ENCODE results near the gene KANSL3.
A peak's percentile ranks its signal among the peaks of the same experiment; 100 is the strongest.
"Not testable (repeated sequence)": the region's sequence is repeated elsewhere in the genome, so short reads cannot be mapped to it uniquely, and the experiment has no call there.

The KANSL3 gene

DNA sequence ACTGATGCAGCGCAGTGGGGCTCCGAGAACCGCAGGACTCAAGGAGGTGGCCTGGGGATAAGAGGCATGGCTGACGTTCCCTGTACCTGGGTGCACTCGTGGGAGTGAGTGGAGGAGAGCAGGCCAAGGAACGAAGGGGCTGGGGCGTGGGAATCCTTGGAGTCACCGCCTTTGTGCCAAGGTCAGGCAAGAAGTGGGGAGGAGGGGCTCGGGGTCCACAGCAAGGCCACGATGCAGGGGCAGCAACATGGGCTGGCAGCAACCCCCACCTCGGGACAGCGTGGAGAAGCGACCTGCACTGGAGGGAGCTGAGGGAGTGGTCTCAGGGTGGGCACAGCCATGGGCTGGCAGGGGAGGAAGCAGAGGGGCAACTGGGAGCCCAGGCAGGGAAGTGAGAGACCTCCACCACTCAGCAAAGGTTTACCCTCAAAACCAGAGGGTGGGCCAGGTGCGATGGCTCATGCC lies 82.9 kb downstream of the KANSL3 start:
- no peak for DNase-seq

DNA sequence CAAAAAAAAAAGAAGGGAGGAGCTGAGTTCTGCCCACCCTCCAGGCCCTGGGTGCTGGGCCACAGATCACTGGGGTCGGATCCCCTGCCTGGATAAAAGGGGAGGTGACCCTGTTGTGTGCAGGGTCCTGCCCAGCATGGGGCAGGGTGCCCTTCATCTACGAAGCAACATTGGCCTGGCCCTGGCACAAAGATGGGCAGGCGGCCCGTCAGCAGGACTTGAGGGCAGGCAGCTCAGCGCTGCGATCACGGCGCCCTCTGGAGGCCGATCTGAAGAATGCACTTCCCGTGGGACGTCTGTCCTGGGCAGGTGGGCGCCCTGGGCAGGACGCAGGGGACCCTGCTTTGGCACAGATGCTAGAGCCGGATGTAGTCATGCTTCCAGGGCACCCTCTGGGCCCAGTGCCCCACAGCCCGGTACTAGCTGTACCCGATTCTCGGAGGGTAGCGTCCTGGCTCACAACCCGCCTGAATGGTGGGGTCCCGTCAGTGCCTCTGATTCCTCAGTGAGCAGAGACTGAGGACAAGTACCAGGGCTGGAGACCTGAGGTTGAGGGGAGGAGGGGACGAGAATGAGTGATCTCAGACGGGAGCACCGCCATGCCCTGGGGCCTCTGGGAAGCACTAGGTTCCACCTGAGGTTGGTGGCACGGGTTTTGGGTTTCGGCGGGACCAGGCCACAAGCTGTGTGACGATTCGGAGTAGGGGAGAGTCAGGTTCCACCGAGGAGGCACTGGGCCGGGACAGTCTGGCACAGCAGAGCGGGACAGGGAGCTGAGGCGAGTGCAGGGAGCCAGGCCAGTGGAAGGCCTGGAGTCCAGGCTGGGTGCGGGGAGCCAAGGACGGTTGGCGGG lies 83.6 kb downstream of the KANSL3 start:
- DNase-seq, result peak in 3 of 4 experiments; percentile 27 to 66 (median 61)

DNA sequence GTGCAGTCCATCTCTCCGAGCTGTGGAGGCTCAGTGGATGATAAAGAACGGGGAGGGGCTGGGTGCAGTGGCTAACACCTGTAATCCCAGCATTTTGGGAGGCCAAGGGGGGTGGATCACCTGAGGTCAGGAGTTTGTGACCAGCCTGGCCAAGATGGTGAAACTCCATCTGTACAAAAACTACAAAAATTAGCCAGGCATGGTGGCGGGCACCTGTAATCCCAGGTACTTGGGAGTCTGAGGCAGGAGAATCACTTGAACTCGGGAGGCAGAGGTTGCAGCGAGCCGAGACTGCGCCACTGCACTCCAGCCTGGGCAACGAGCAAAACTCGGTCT lies 84.2 kb downstream of the KANSL3 start:
- DNase-seq, result not testable (repeated sequence)

DNA sequence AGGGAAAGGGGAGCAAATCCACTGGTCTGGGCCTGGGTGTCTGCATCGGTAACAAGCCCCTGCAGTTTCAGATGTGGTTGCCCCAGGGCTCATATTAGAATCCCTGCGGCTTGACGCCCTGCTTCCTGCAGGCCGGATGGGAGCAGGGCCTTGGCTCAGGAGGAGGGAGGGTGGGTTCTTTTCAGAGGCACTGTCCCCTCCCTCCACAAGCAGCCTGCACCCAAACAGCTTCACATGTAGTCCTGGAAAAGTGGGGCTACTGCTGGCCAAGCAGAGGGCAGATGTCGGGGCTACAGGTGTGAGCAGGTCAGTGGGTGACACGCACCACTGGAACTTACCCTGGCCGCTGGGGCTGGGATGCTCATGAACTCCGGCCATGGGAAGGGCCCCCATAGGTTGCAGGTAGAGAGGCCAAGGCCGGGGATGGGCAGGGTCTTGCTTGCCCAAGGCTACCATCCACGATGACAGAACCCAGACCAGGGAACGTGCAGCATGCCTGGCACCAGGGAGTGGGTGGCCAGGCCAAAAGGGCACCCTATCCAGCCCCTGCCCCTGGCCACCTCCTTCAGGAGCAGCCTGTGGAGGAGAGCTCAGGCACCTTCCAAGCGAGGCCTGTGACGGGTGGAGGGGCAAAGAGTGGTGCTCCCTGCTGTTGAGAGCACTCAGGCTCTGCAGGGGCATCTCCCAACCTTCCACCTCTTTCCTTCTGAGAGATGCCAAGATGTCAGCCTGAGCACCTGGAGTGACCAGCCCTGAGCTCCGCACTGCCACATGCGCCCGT lies 84.7 kb downstream of the KANSL3 start:
- no peak for DNase-seq

GRCh38 chr2:96552315-96553175 lies 85.6 kb downstream of the KANSL3 start:
- DNase-seq, result no peak

GRCh38 chr2:96551605-96552314 lies 86.4 kb downstream of the KANSL3 start:
- DNase-seq, result no peak

DNA sequence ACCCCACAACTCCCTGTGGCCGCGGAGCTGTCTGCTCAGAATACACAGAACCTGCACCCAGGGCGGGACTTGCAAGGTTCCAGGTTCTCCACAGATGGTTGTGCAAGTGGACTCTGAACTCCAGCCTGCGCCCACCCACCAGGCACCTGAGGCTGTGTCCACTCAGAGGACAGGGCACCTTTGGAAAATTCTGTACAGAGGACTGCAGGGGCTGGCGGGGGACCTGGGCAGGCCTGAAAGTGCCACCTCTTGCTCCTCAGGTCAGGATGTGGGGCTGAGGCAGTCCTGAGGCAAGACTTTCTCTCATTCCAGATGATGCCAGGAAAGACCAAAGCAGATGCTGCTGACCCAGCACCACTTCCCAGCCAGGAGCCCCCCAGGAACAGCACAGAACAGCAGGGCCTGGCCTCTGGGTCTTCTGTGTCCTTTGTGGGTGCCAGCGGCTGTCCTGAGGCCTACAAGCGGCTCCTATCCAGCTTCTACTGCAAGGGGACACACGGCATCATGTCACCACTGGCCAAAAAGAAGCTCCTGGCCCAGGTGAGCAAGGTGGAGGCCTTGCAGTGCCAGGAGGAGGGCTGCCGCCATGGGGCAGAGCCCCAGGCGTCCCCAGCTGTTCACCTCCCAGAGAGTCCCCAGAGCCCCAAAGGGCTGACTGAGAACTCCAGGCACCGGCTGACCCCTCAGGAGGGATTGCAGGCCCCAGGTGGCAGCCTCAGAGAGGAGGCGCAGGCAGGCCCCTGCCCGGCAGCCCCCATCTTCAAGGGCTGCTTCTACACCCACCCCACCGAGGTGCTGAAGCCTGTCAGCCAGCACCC lies 87.1 kb downstream of the KANSL3 start:
- no peak for DNase-seq

- DNase-seq, result no peak
Measured at GRCh38 chr2:96549967-96550786, 87.9 kb downstream of the KANSL3 start.

DNA sequence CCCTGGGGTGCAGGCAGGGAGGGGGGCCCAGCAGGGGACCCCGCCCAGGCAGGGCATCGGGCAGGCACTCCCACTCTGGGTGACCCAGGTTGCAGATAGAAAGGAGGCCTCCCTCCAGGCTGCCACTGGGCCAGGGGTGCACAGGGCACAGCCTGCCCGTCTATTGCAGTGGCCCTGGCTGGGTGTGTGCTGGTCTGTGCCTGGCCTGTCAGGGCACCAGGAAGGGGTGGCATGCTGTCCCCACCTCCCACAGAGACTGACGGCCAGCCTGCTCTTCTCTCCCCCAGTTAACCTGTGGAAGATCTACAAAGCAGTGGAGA lies 88.7 kb downstream of the KANSL3 start:
- DNase-seq, result no peak

GRCh38 chr2:96548558-96549465 lies 89.3 kb downstream of the KANSL3 start:
- DNase-seq, result no peak

GRCh38 chr2:96547731-96548171 lies 90.4 kb downstream of the KANSL3 start:
- no peak for DNase-seq

DNA sequence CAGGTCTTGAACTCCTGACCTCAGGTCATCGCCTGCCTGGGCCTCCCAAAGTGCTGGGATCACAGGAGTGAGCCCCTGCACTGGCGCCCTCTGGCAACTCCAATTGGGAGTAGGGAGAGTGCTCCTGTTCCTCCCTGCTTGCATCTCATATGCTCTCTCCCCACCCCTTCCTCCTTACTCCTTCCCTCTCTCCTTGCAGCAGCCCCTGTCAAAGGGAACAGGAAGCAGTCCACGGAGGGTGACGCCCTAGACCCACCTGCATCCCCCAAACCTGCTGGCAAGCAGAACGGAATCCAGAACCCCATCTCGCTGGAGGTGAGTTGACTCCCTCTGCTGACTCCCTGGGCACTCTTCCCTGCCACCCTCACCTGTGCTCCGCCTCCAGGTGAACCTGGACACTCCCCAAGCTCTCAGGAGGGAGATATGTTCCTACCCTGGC lies 90.9 kb downstream of the KANSL3 start:
- DNase-seq, result no peak

- no peak for DNase-seq
Measured at GRCh38 chr2:96546797-96547196, 91.3 kb downstream of the KANSL3 start.

- no peak for DNase-seq
Measured at GRCh38 chr2:96546321-96546720, 91.8 kb downstream of the KANSL3 start.
